ENCODE measurements around the gene PRKRA. TPM values are rescaled to one million over a fixed set of nuclear protein-coding genes. Genes with fewer than 3 reads are reported as not detected.

Gene PRKRA
- total and polyA plus RNA-seq, 2 donors (not counting 3 experiments of a cell fraction or from before 2014, with no cell fraction given), result 31.0 to 46.6 TPM

GRCh38 chr2:178452870-178453269, 1.9 kb upstream of the PRKRA start:
- Histone ChIP-seq H4K20me1 (replicated peaks; ENCODE audit: control insufficient read depth, extremely low read depth, insufficient read depth, low read length) (no peaks in the 10 kb centered on the region), H3K27me3 (ENCODE audit: control insufficient read depth in 2 of 2, insufficient read depth in 2 of 2, low read length in 2 of 2) (no peaks in the 10 kb centered on the region), H3K9ac (replicated peaks; ENCODE audit: extremely low read depth, insufficient read depth, low read length) (no peak overlapping the region), H3K9me1 (replicated peaks; ENCODE audit: control insufficient read depth, extremely low read depth, insufficient read depth, low read length) (no peaks in the 10 kb centered on the region), H3K27ac (ENCODE audit: insufficient read depth, low read depth, low read length) (no peak overlapping the region), H3K79me2 (ENCODE audit: control insufficient read depth, insufficient read depth, low read length) (peaks cover 22% of the 10 kb centered on the region), H3K4me2 (ENCODE audit: insufficient read depth, low read length) (no peak overlapping the region), H3K9me3 (replicated peaks; ENCODE audit: control insufficient read depth, insufficient read depth, low read length) (no peaks in the 10 kb centered on the region), H3K36me3 (ENCODE audit: control insufficient read depth in 2 of 2, extremely low read depth in 1 of 2, insufficient read depth in 2 of 2, low read length in 2 of 2) (peaks cover 4% of the 10 kb centered on the region in 2 experiments), H2AFZ (ENCODE audit: low read depth, low read length) (no peak overlapping the region), H3K4me1 (ENCODE audit: control insufficient read depth, extremely low read depth, insufficient read depth, low read length) (peaks cover 15% of the 10 kb centered on the region), H3K4me3 (replicated peaks in 1 of 3; ENCODE audit: insufficient read depth in 1 of 3, low read depth in 1 of 3, low read length in 3 of 3) (no peak overlapping the region)
- no peak for FAIRE-seq
- CTCF ChIA-PET, result no interaction called here
- no peak for TF ChIP-seq JUN (IDR thresholded peaks at IDR 0.05; ENCODE audit: borderline replicate concordance, insufficient read depth, insufficient read length, low read depth)
- no peak for TF ChIP-seq CTCF (IDR thresholded peaks at IDR 0.05; ENCODE audit: extremely low read depth in 1 of 2, insufficient read depth in 1 of 2, low read depth in 1 of 2, low read length in 2 of 2)
- TF ChIP-seq GATA2 (IDR thresholded peaks at IDR 0.05; ENCODE audit: insufficient read depth, insufficient read length, low read depth, low read length), result no peak
- TF ChIP-seq POLR2AphosphoS5 (IDR thresholded peaks at IDR 0.05; ENCODE audit: insufficient read depth, low read depth, low read length), result no peak
- TF ChIP-seq EZH2 (IDR thresholded peaks at IDR 0.05; ENCODE audit: borderline replicate concordance, low read depth, low read length, severe bottlenecking), result no peak
- TF ChIP-seq POLR2A (IDR thresholded peaks at IDR 0.05; ENCODE audit: low read depth, low read length), result no peak
- no peak for TF ChIP-seq MYC (IDR thresholded peaks at IDR 0.05; ENCODE audit: low read depth, low read length)
- TF ChIP-seq MAX (IDR thresholded peaks at IDR 0.05; ENCODE audit: insufficient read depth, insufficient read length), result no peak
- no peak for TF ChIP-seq FOS (IDR thresholded peaks at IDR 0.05; ENCODE audit: borderline replicate concordance, insufficient read depth, low read length)
- no peak for DNase-seq (ENCODE audit: low read depth, low spot score)
- POLR2A ChIA-PET, result no interaction called here
- dilution Hi-C loops (cut with MboI; ENCODE audit: extremely low pct_ligation_motif_present, low sequenced_read_pairs) (no loop called here), intact Hi-C loops (cut with micrococcal nuclease) (no loop called here)
- no TSS peak for BruUV-seq (replicated peaks)

Measured in endothelial cell of umbilical vein (primary cell).